Measurements from ENCODE around the gene AKAP13.
A peak's percentile ranks its signal among the peaks of the same experiment; 100 is the strongest.

Gene AKAP13

DNA sequence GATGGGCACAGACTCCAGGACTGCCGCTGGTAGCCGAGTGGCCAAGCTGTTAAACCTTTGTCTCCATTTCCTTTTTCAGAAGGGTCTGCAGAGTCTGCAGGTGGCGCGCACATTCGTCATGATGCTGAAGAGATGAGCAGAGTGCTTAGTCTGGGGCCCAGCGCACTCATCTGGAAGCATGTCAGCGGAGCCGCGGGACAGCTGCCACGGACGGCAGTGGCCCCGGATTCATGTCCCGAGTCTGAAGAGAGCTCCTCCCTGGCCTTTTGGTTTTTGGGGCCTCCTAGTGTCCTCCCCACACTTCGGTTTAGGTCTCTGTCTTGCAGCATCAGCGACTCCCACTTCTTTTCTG, 371.7 kb downstream of the AKAP13 start:
- no peak for DNase-seq (ENCODE audit: low read depth, low spot score)

DNA sequence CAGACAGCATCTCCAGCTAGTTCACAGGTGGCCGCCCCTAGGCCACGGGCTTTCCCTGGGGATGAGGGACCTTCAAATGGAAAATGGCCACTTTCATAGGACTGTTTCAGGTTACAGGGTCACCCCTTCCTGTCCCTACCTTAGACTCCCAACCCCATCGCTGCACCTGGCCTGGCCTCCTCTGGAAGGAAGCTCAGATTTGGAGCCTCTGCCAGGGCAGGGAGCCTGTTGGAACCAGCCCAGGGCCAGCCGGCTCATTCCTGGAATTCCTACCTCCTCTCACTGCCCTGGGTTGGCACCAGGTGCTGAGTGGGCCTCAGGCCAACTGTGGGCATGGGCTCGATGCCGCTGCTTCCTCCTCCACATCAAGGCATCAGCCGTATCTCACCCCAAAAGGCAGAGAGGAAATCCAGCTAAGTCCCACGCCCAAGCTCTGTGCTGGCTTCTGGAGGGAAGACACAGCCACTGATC, 372.1 kb downstream of the AKAP13 start:
- DNase-seq (ENCODE audit: low read depth, low spot score) = peak; percentile 53

GRCh38 chr15:85753261-85753660, 372.9 kb downstream of the AKAP13 start:
- no peak for DNase-seq (ENCODE audit: low read depth, low spot score)

DNA sequence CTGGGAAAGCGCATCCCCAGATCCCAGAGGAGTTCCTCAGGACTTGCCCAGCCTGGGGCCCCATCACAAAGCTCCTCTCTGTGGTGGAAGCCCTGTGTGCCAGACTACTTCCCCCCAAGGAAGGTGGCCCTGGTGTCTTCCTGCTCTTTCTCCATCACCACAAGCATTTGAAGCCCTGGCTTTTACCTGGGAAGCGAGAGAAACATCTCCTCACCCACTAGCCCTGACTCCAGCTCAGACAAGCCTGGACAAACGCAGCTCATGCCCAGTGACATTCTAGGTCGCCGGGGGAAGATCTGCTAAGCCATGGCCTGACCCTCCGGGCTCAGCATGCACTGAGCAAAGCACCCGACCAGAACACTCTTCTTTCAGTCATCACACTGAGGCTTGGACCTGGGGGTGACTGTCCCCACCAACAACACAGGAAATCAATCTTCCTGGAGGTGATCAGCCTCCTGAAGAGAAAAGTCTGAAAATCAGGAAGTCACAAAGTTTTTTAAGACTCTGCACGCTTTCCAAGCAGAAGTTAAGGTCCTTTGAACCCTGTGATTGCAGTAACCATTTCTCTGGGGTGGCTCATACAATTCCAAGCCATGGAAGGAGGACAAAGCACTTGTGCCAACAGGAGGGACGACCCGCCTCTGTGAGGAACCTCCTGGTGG, 373.5 kb downstream of the AKAP13 start:
- no peak for DNase-seq (ENCODE audit: low read depth, low spot score)

- no peak for DNase-seq (ENCODE audit: low read depth, low spot score)
Measured at GRCh38 chr15:85754989-85755388, 374.6 kb downstream of the AKAP13 start.

GRCh38 chr15:85755471-85755870, 375.1 kb downstream of the AKAP13 start:
- DNase-seq (ENCODE audit: low read depth, low spot score) = no peak

DNA sequence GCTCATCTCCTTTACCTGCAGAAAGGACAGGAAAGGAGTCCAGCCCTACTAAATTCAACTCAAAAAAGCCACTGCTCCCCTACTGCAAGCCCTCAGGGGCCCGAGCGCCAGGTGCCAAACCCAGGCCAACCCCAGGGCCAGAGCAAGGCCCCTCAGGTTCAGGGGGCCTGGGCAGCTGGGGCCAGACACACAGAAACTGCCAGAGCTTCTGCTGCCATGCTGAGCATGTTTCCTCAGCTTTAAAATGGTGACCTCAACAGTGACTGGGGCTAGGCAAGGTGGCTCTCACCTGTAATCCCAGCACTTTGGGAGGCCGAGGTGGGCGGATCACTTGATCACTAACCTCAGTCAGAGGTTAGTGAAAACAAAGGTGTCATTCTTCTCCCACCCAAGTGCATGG, 375.5 kb downstream of the AKAP13 start:
- DNase-seq (ENCODE audit: low read depth, low spot score) = no peak

DNA sequence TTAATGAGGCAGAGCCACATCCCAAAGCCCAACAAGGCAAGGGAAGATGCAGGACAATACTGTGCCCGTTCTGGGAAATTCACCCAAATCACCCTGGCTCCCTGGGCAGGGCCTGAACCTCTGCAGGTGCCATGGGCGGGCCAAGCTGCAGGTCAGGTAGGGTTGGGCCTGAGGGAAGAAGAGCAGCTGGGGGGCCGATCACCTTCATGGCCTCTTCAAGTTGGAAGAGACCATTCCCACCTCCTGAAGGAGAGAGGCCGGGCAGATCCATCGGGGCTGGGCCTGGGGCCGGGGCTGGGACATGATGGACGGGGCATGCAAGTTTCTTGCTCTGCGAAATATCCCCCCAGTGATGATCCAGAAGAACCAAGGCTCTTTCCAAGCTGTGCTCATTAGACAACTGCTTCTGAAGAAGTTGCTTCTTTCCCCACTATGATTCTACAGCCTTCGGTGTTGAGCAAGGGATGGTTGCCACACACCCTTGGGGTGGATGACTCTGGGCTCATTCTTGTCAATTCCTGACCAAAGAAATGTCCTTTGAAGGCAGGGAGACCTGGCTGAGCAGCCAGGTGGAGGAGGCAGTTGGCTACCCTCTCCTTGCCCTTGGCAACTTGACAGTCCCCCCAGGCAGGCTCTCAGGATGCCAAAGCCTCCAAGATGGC, 376.1 kb downstream of the AKAP13 start:
- DNase-seq (ENCODE audit: low read depth, low spot score) = no peak

GRCh38 chr15:85757073-85757938, 376.9 kb downstream of the AKAP13 start:
- no peak for DNase-seq (ENCODE audit: low read depth, low spot score)

DNA sequence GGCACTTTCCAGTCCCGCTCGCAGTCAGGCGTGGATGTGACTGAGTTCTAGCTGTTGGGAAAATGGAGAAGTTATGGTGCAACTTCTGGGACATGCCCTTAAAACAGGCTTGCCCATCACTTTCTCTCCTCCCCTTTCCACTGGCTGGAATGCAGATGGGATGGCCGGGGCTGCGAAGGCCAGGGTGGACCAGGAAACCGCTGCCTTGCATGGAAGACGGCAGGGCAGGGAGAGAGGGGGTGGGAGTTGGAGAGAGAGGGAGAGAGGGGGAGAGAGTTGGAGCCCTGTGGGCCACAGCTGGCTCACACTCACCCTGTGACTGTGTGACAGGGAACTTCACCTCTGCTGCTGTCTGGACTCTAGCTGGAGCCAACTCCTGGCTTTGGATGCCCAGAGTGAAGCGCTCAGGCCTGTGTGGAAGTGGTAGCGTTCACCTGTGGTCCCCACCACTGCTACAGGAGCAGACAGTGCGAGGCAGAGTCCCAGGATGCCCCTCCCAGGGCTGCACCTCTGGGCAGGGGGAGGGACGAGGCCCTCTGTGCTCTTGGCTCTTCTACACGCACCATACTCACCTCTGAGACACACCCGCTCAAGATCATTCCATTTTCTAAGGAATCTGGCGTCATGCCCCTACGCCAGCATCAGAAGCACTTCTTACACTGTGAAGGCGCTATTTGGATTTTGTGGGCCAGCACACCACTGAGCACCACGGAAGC, 377.7 kb downstream of the AKAP13 start:
- DNase-seq (ENCODE audit: low read depth, low spot score) = no peak

DNA sequence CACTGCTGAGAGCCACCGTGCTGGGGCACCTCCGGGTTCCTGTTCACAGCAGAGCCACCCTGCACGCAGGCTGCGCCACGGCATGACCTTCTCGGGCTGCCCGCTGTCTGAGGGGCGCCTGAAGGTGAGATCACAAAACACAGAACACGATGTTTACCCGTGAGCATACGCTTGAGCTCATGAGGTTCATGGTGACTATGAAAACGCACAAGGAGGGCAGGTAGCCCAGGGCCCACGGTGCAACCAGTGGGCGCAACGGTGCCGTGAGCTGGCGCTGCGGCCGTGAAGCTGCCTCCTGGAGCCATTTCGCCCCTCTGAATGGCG, 378.2 kb downstream of the AKAP13 start:
- no peak for DNase-seq (ENCODE audit: low read depth, low spot score)

GRCh38 chr15:85759376-85759775, 379.0 kb downstream of the AKAP13 start:
- no peak for DNase-seq (ENCODE audit: low read depth, low spot score)

- DNase-seq (ENCODE audit: low read depth, low spot score) = no peak
Measured at GRCh38 chr15:85760049-85760448, 379.6 kb downstream of the AKAP13 start.

GRCh38 chr15:85760531-85761371, 380.3 kb downstream of the AKAP13 start:
- no peak for DNase-seq (ENCODE audit: low read depth, low spot score)

- DNase-seq (ENCODE audit: low read depth, low spot score) = peak; percentile 67
Measured at GRCh38 chr15:85761635-85762034, 381.2 kb downstream of the AKAP13 start.

DNA sequence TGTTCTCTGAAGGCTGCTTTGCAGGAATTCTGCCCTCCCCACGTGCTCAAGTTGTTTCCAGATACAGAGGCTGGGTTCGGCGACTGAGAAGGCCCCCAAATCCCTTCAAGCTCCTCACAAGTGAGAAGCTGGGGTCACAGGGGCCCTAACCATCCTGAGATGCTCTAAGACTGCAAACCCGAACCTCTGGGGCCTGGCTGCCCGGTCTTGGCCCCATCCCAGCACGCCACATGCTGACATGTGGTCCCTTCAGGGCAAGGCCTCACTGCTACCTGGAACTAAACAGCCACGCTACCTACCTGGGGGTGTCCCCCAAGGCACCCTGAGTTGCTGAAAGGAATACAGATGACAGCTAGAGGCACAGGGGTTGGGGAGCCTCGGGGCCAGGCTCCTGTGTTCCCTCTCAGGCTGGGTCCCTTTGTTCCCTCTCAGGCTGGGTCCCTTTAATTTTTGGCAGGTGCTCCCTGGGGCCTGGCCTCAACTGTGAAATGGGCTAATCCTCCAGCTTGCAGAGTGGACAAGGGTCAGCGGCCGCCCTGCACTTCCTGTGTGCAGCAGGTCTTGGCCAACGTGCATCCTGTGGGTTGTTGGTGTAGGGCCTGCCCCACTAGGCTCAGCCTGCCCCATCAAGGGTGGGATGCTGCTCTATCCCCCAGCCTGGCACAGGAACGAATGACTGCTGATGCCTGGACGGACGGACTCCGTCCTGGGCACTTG, 381.8 kb downstream of the AKAP13 start:
- no peak for DNase-seq (ENCODE audit: low read depth, low spot score)

DNA sequence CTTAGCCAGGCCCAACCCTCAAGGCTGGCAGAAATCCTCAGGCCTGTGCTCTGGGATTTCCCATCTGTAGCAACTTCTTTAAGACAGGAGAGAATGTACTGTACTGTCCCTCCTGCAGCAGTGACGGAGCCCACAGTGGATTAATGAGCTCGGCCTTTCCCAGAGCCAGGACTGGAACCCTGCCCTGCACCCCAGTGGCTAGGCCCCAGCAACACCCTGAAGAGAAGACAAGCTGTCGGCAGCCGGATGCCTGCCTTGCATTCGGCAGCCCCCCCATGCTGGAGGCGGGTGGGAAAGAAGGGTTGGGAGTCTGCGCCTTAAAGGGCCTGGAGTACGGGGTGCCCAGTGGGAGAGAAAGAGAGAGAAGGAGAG, 382.3 kb downstream of the AKAP13 start:
- DNase-seq (ENCODE audit: low read depth, low spot score) = no peak

GRCh38 chr15:85763157-85763556, 382.8 kb downstream of the AKAP13 start:
- DNase-seq (ENCODE audit: low read depth, low spot score) = peak; percentile 64

DNA sequence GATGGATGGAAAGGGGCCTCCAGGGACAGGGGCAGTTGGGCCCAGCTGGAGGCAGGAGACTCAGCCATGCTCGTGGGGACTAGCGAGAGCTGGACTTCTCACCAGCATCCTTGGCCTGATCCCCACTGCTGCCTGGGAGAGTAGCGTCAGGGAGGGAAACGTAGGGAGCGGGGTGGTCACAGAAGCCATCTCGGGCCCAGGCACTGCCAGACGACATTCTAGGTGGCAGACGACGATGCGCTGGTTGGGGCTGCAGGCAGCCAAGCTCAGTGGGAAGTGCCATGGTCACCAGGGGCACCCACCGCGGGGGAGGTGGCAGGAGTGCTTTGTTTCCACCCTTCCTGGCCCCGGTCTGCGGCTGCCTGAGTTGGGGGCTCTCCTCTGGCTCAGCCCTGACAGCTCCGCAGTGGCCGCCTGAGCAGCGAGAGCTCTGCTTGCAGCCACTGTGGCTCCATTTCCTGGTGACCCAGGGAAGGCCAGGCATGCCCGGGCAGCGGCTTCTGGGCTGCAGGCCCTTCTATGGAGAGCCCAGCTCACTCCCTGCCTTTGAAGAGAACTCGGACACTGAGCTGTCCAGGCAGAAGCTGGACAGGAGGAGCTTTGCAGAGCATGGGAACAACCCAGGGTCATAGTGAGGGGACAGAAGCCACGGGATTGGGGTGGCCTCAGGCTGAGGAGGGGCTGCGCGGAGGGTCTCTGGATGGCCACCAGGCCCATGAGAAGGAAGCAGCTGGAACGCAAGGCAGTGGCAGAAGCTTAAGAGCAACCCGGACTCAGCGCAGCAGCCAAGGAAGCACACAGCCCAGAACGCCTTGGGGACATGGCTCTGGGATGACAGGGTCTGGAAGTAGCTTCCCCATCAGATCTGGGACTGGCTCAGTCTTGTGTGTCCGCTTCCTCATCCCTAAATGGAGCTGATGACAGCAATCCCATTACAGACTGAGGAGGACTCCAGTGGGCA, 383.6 kb downstream of the AKAP13 start:
- DNase-seq (ENCODE audit: low read depth, low spot score) = no peak
